Esophagus (tissue), 2 donors: ENCODE results near the gene PKP4. TPM values are rescaled to one million over a fixed set of nuclear protein-coding genes. Genes with fewer than 3 reads are reported as not detected.

Experiments
- H3K27ac ChIP-seq, 2 donors: one replicate each; pipeline ENCODE4 v1.5.1; 2013; ENCODE audit warnings: low read depth in 2 of 2, mild to moderate bottlenecking in 2 of 2, inconsistent platforms in 1 of 2, low read length in 1 of 2, moderate library complexity in 1 of 2
- H3K27me3 ChIP-seq, 2 donors: one replicate each; pipeline ENCODE4 v1.6.1; 2013; ENCODE audit warnings: low read length in 2 of 2, control low read depth in 1 of 2, mild to moderate bottlenecking in 1 of 2; ENCODE audit not compliant: insufficient read depth in 2 of 2, control insufficient read depth in 1 of 2
- H3K36me3 ChIP-seq, 2 donors: one replicate each; pipeline ENCODE4 v1.6.1; 2013; ENCODE audit warnings: low read length in 1 of 2; ENCODE audit not compliant: control insufficient read depth in 2 of 2, insufficient read depth in 2 of 2
- H3K4me1 ChIP-seq, 2 donors: one replicate each; pipeline ENCODE4 v1.6.1; 2013; ENCODE audit warnings: low read length in 1 of 2; ENCODE audit not compliant: control insufficient read depth in 2 of 2, insufficient read depth in 2 of 2
- H3K4me3 ChIP-seq, 2 donors: one replicate each; pipeline ENCODE4 v1.5.1; 2013; ENCODE audit warnings: low read length in 2 of 2, mild to moderate bottlenecking in 2 of 2, low read depth in 1 of 2, moderate library complexity in 1 of 2
- H3K9me3 ChIP-seq, 2 donors: one replicate each; pipeline ENCODE4 v1.6.1; 2013; ENCODE audit warnings: mild to moderate bottlenecking in 2 of 2, low read depth in 1 of 2, low read length in 1 of 2, moderate library complexity in 1 of 2; ENCODE audit not compliant: control insufficient read depth in 2 of 2, insufficient read depth in 1 of 2
- WGBS, 2 donors: extraction: QIAGEN DNeasy Blood & Tissue Kit; methylation state at CpG; one replicate each; pipeline ENCODE4 v1.1.7; 2013; 5-methylcytosine and 5-hydroxymethylcytosine counted together
- polyA plus RNA-seq, 2 donors: library from polyadenylated mRNA; stranded (reverse); fragments of 200-250 nt; gene quantifications; one replicate each; pipeline ENCODE4 v1.2.3, GENCODE V29; 2013
- donor health status: healthy with polysubstance abuse.
- donor health status: Bipolar disorder and iron deficiency.

Gene PKP4
- polyA plus RNA-seq, 2 donors, result 21.5 to 25.8 TPM

DNA sequence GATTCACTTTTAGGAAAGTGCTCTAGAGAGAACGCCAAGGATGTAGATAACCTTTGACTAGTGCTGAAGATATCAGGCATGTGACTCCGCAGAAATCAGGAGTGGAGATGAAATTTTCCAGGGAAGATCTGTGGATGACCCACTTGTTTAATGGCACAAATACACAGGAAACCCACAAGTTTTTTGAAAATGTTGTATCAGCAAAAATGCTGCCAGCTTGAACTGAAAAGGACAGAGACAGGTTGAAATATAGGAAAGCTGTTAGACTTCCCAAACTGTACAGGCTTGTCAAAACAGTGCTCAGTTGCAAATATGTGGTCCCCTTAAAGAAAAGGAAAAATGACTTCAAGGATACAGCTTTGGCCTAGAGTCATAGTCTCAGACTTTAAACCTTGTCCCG is 96.5 kb downstream of the PKP4 start:
- no peak overlapping the region for H3K4me3 ChIP-seq
- H3K36me3 ChIP-seq, result no peaks in the 10 kb centered on the region
- no peak overlapping the region for H3K27ac ChIP-seq
- no peaks in the 10 kb centered on the region for H3K9me3 ChIP-seq
- H3K27me3 ChIP-seq, result no peaks in the 10 kb centered on the region
- 97 to 98% methylated on average over 3 of the region's 3 CpGs for WGBS, 2 donors
- no peaks in the 10 kb centered on the region for H3K4me1 ChIP-seq

DNA sequence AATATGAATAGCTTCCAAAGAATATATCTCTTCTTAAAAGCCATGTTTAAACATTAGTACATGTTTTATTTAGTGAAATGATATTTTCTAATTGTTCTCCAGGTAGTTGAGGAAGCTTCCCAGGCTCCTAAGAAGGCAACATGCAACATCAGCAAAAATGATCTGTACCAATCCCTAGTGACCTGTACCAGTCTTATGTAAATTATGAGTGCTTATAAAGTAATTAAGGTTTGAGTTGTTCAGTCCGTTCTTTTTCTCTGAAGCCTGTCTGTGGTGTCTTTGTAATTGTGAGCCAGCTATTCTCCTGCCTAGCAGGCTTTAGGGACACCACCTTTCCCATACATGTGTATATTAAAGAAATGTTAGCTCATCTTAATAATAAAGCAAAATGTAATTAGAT is 98.2 kb downstream of the PKP4 start:
- Histone ChIP-seq H3K4me3 (no peak overlapping the region), H3K4me1 (peaks cover 0 to 2% of the 10 kb centered on the region in 2 donors), H3K9me3 (no peaks in the 10 kb centered on the region), H3K27ac (no peak overlapping the region), H3K27me3 (no peaks in the 10 kb centered on the region), H3K36me3 (peaks cover 0 to 3% of the 10 kb centered on the region in 2 donors)
- WGBS, 2 donors, result 84 to 90% methylated on average over 1 of the region's 1 CpG

DNA sequence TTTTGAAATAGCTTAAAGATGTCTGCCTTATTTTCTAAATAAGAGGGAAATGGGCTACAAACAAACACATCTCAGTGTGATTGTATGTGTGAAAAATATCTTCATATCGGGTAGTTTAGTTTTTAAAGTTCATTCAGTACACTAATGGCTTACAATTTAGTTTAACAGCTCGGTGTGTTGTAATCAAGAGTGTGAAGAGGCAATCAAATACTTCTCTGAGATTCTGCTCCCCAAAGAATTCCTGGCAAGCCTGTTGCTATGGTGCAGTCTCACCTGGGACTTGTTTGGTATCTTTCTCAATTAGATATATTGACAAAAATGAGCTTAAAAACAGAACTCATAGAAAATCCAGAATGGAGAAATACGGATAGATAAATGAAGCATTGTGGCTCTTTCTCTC is 99.4 kb downstream of the PKP4 start:
- Histone ChIP-seq H3K4me3 (no peak overlapping the region), H3K9me3 (no peaks in the 10 kb centered on the region), H3K36me3 (peaks cover 0 to 3% of the 10 kb centered on the region in 2 donors), H3K4me1 (peaks cover 0 to 2% of the 10 kb centered on the region in 2 donors), H3K27me3 (no peaks in the 10 kb centered on the region), H3K27ac (no peak overlapping the region)
- WGBS, 2 donors, result 75 to 88% methylated on average over 3 of the region's 3 CpGs

DNA sequence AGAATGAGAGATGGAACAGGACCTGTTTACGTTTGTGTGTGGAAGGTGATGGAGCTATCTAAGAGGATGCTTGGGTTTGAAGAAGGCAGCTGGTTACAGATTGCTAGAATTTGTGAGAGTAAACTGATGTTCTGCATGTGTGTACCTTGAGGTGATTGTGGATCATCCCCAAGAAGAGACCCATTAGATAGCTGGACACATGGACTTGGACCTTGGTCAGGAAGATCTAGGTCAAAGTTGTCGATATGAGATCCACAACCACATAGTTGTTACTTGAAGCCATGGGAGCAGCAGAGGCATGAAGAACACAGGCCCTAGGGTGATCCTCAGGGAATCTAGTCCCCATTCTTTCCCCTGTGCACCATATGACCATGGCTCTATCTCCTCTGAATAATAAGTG is 101.0 kb downstream of the PKP4 start:
- Histone ChIP-seq H3K27ac (no peak overlapping the region), H3K9me3 (no peaks in the 10 kb centered on the region)
- WGBS, 2 donors, result 97% methylated on average over 2 of the region's 2 CpGs

DNA sequence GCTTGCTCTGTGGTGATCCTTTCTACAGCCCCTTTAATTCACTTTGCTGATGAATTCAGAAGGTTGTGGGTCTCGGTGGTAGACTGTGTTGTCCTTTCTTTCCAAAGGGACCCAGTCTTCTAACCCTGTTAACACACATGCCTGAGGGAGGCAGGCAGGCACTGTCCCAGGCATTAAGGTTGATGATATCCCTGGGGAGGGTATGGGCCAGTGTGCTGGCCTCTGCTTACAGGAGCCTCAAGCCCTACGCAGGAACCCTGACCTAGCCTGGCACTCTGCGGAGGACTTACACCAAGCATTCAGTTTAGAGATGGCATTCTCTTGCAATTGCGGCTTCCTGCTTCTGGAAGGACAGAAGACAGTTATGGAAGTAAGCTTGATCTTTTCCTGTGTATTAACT is 102.5 kb downstream of the PKP4 start:
- Histone ChIP-seq H3K36me3 (peaks cover 0 to 3% of the 10 kb centered on the region in 2 donors), H3K4me3 (no peak overlapping the region), H3K4me1 (peaks cover 0 to 2% of the 10 kb centered on the region in 2 donors), H3K9me3 (no peaks in the 10 kb centered on the region), H3K27ac (no peak overlapping the region), H3K27me3 (no peaks in the 10 kb centered on the region)
- 99% methylated on average over 4 of the region's 4 CpGs for WGBS, 2 donors

More for the DNA sequence above, 101.0 kb downstream of the PKP4 start:
- H3K4me1 ChIP-seq, result peaks cover 0 to 2% of the 10 kb centered on the region in 2 donors
- no peaks in the 10 kb centered on the region for H3K27me3 ChIP-seq
- H3K4me3 ChIP-seq, result no peak overlapping the region
- peaks cover 0 to 3% of the 10 kb centered on the region in 2 donors for H3K36me3 ChIP-seq

DNA sequence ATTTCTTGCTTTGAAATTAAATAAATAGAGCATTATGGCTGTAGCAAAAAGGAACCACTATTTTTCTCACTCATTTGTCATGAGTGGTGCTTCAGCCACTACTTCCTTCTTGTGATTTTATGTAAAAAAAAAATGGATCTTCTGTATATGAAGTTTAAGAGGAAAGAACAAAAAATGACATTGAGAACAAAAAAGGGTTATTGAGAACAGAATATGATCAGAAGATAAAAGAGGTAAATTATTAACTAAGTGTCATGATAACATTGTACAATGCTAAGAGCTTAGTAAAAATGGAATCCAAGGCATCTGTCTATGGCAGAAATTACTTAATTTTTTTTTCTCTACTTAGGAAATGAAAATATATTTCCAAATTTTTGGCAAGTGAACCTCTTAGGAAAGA is 103.5 kb downstream of the PKP4 start:
- H3K4me1 ChIP-seq, result peaks cover 0 to 2% of the 10 kb centered on the region in 2 donors
- H3K27ac ChIP-seq, result no peak overlapping the region
- no peaks in the 10 kb centered on the region for H3K9me3 ChIP-seq
- H3K36me3 ChIP-seq, result peaks cover 0 to 3% of the 10 kb centered on the region in 2 donors
- H3K4me3 ChIP-seq, result no peak overlapping the region
- no peaks in the 10 kb centered on the region for H3K27me3 ChIP-seq

DNA sequence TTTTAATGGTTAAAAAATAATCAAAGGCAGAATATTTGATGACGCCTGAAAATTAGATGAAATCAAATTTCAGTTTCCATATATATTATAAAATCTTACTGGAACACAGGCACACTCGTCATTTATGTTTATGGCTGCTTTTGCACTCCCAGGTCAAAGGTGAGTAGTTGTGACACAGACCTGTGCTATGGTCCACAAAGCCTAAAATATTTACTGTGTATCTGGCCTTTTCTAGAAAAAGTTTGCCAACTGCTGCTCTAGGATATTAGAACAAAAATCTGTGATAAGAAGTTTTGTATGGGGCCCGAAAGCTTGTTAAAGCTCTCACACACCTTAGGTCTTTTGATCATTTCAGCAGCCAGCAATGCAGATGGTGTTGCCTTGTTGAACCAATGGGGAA is 104.3 kb downstream of the PKP4 start:
- 90 to 98% methylated on average over 3 of the region's 3 CpGs for WGBS, 2 donors
- H3K9me3 ChIP-seq, result no peaks in the 10 kb centered on the region

DNA sequence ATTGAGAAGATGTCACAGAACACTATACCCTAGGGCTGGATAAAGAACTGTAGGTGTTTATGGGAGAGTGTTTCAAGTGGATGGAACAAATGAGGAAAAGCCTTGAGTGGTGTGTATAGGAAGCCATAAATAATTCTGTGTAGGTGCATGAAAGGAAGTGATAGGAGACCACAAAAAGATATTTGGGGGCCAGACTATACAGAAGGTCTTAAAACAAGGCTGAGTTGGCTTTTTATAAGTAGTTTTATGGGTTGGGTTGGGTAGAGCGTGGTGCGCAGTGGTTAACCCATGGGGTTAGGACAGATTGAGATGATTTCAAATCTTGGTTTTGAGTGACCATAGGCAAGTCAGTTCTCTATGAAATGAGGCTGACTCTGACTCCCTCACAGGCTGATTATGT is 110.5 kb downstream of the PKP4 start:
- Histone ChIP-seq H3K4me3 (no peak overlapping the region), H3K9me3 (no peaks in the 10 kb centered on the region), H3K36me3 (no peaks in the 10 kb centered on the region), H3K27ac (no peak overlapping the region), H3K4me1 (no peaks in the 10 kb centered on the region), H3K27me3 (no peaks in the 10 kb centered on the region)
- WGBS, 2 donors, result 91 to 96% methylated on average over 2 of the region's 2 CpGs

More for the DNA sequence above, 104.3 kb downstream of the PKP4 start:
- no peak overlapping the region for H3K4me3 ChIP-seq
- H3K4me1 ChIP-seq, result peaks cover 0 to 2% of the 10 kb centered on the region in 2 donors
- H3K27ac ChIP-seq, result no peak overlapping the region
- H3K36me3 ChIP-seq, result peaks cover 0 to 3% of the 10 kb centered on the region in 2 donors
- H3K27me3 ChIP-seq, result no peaks in the 10 kb centered on the region

DNA sequence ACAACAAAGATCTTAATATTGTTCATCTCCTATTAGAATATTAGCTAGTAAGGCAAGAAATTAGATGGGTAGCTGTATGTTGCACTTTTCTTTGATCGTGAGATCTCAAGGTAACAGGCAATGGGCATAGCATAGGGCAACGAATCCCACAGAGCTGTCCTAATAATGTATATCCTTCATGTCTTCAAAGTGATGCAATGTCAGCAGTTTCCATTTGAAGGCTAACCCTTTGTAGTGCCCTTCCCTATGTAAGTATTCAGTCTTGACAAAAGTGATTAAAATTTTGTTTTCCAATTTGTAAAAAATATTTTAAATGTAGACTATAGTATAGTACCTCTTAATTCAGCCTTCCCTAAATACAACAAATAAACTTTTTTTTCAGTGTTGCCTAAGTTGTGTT is 112.5 kb downstream of the PKP4 start:
- H3K27ac ChIP-seq, result no peak overlapping the region
- 88 to 92% methylated on average over 2 of the region's 2 CpGs for WGBS, 2 donors
- H3K4me1 ChIP-seq, result no peaks in the 10 kb centered on the region
- no peak overlapping the region for H3K4me3 ChIP-seq
- no peaks in the 10 kb centered on the region for H3K9me3 ChIP-seq
- H3K36me3 ChIP-seq, result no peaks in the 10 kb centered on the region
- no peaks in the 10 kb centered on the region for H3K27me3 ChIP-seq

DNA sequence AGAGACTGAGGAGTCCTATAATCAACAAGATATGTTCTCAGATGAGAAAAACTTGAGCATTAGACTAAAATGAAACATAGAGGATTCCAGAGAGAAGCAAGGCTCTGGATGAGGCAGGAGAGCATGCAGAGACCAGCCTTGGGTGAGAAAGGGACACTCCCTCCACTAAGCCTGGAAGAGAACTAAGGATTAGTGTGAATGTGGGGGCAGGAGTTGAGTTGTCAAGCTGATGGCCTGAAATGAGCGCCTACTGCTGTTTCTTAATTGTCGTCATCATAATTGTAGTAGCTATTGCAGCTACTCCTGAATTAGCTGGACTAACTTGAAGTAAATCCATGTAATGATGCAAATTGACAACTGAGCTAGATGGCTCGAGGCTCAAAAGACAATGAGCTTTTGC is 114.1 kb downstream of the PKP4 start:
- H3K27ac ChIP-seq, result no peak overlapping the region
- WGBS, 2 donors, result 81% methylated on average over 3 of the region's 3 CpGs
- no peaks in the 10 kb centered on the region for H3K9me3 ChIP-seq
- no peaks in the 10 kb centered on the region for H3K4me1 ChIP-seq
- H3K36me3 ChIP-seq, result no peaks in the 10 kb centered on the region
- no peak overlapping the region for H3K4me3 ChIP-seq
- no peaks in the 10 kb centered on the region for H3K27me3 ChIP-seq
